Measurements from ENCODE around the gene TADA2B.
A peak's percentile ranks its signal among the peaks of the same experiment; 100 is the strongest.
"Not testable (repeated sequence)": the region's sequence is repeated elsewhere in the genome, so short reads cannot be mapped to it uniquely, and the experiment has no call there.

TADA2B gene

GRCh38 chr4:7060346-7061150 lies 17.4 kb downstream of the TADA2B start:
- no peak for DNase-seq

GRCh38 chr4:7061815-7062214 lies 18.6 kb downstream of the TADA2B start:
- DNase-seq = no peak

GRCh38 chr4:7062816-7063215 lies 19.6 kb downstream of the TADA2B start:
- DNase-seq = no peak

GRCh38 chr4:7063362-7063761 lies 20.2 kb downstream of the TADA2B start:
- DNase-seq = no peak

GRCh38 chr4:7066006-7066405 lies 22.8 kb downstream of the TADA2B start:
- DNase-seq = no peak

GRCh38 chr4:7066493-7066892 lies 23.3 kb downstream of the TADA2B start:
- DNase-seq = no peak

- no peak for DNase-seq
Measured at GRCh38 chr4:7067126-7067451, 23.9 kb downstream of the TADA2B start.

GRCh38 chr4:7067452-7068278 lies 24.5 kb downstream of the TADA2B start, which contains the start of gene GRPEL1:
Gene GRPEL1, minus strand, starts transcription at chr4:7068064. Its CDS starts 32 bp downstream, at chr4:7068032.
- peak; percentile 100 for DNase-seq

GRCh38 chr4:7068279-7068842 lies 25.2 kb downstream of the TADA2B start:
- no peak for DNase-seq

- DNase-seq = no peak
Measured at GRCh38 chr4:7068883-7069282, 25.7 kb downstream of the TADA2B start.

- peak; percentile 87 to 88 for DNase-seq
Measured at GRCh38 chr4:7070729-7071511, 27.7 kb downstream of the TADA2B start.

- no peak for DNase-seq
Measured at GRCh38 chr4:7073059-7073458, 29.9 kb downstream of the TADA2B start.

- DNase-seq = no peak
Measured at GRCh38 chr4:7073526-7074390, 30.6 kb downstream of the TADA2B start.

GRCh38 chr4:7074426-7074825 lies 31.3 kb downstream of the TADA2B start:
- DNase-seq = no peak

- no peak for DNase-seq
Measured at GRCh38 chr4:7075962-7076695, 33.0 kb downstream of the TADA2B start.

- no peak for DNase-seq
Measured at GRCh38 chr4:7076696-7077082, 33.5 kb downstream of the TADA2B start.

- no peak for DNase-seq
Measured at GRCh38 chr4:7077371-7077770, 34.2 kb downstream of the TADA2B start.

- no peak for DNase-seq
Measured at GRCh38 chr4:7078025-7078424, 34.9 kb downstream of the TADA2B start.

- DNase-seq = not testable (repeated sequence)
Measured at GRCh38 chr4:7079483-7079882, 36.3 kb downstream of the TADA2B start.

GRCh38 chr4:7079909-7080308 lies 36.7 kb downstream of the TADA2B start:
- not testable (repeated sequence) for DNase-seq
